Loucy (cell line): ENCODE measurements around the gene RGR.

Experiments used
- H2AFZ ChIP-seq: fragments of 200-600 bp; sonication (generic); 2 replicates; pipeline ENCODE4 v1.6.0; 2016; ENCODE audit warnings: antibody characterized with exemption, mild to moderate bottlenecking, low read length, moderate library complexity
- H3F3A ChIP-seq: fragments of 200-600 bp; 2 replicates; pipeline ENCODE4 v1.6.0; 2016; ENCODE audit warnings: antibody characterized with exemption, low read depth, mild to moderate bottlenecking
- H3K27me3 ChIP-seq: fragments of 200-600 bp; sonication (generic); 2 replicates; pipeline ENCODE4 v1.6.1; 2014; ENCODE audit warnings: low read length, mild to moderate bottlenecking; ENCODE audit not compliant: insufficient read depth, poor library complexity, severe bottlenecking
- H3K36me3 ChIP-seq: fragments of 200-600 bp; sonication (generic); 2 replicates; pipeline ENCODE4 v1.6.1; 2016; ENCODE audit warnings: low read length; ENCODE audit not compliant: insufficient read depth
- H3K4me1 ChIP-seq: fragments of 200-600 bp; sonication (generic); 2 replicates; pipeline ENCODE4 v1.5.1; 2014; ENCODE audit warnings: low read length, mild to moderate bottlenecking; ENCODE audit not compliant: insufficient read depth, poor library complexity, severe bottlenecking
- H3K4me2 ChIP-seq: fragments of 200-600 bp; sonication (generic); 2 replicates; pipeline ENCODE4 v1.6.0; 2014; ENCODE audit warnings: antibody characterized with exemption, low read length, low read depth, mild to moderate bottlenecking; ENCODE audit not compliant: poor library complexity, severe bottlenecking
- H3K4me3 ChIP-seq: fragments of 200-600 bp; sonication (generic); 2 replicates; pipeline ENCODE4 v1.5.1; 2014; ENCODE audit warnings: low read length, mild to moderate bottlenecking, mixed read lengths; ENCODE audit not compliant: poor library complexity, severe bottlenecking
- H3K79me2 ChIP-seq: fragments of 200-600 bp; sonication (generic); 2 replicates; pipeline ENCODE4 v1.6.1; 2014; ENCODE audit warnings: low read length; ENCODE audit not compliant: insufficient read depth
- H3K9ac ChIP-seq: fragments of 200-600 bp; sonication (generic); 2 replicates; pipeline ENCODE4 v1.6.0; 2014; ENCODE audit warnings: mild to moderate bottlenecking, low read depth, low read length, moderate library complexity; ENCODE audit not compliant: poor library complexity, severe bottlenecking
- H3K9me2 ChIP-seq: fragments of 200-600 bp; sonication (generic); replicated peaks from 2 replicates; pipeline ENCODE4 v1.6.1; 2016; ENCODE audit warnings: low read depth, low read length, mixed read lengths
- H3K9me3 ChIP-seq: fragments of 200-600 bp; sonication (generic); 2 replicates; pipeline ENCODE4 v1.6.1; 2014; ENCODE audit warnings: mild to moderate bottlenecking, antibody characterized with exemption, low read length, low read depth; ENCODE audit not compliant: insufficient read depth
- H4K20me1 ChIP-seq: fragments of 200-600 bp; sonication (generic); 2 replicates; pipeline ENCODE4 v1.6.0; 2014; ENCODE audit warnings: antibody characterized with exemption, low read length, mild to moderate bottlenecking; ENCODE audit not compliant: insufficient read depth, poor library complexity, severe bottlenecking
- EZH2phosphoT487 ChIP-seq: fragments of 200-600 bp; IDR thresholded peaks from 2 replicates; pipeline ENCODE4 v1.6.1; 2018; ENCODE audit warnings: antibody characterized with exemption, mild to moderate bottlenecking, moderate library complexity, borderline replicate concordance
- TF ChIP-seq, protein P1 (sequence below): fragments of 200-600 bp; sonication (generic); conservative IDR thresholded peaks from 2 replicates; pipeline ENCODE4 v1.5.1; 2014; ENCODE audit warnings: mild to moderate bottlenecking, antibody characterized with exemption, low read length

Gene RGR

DNA sequence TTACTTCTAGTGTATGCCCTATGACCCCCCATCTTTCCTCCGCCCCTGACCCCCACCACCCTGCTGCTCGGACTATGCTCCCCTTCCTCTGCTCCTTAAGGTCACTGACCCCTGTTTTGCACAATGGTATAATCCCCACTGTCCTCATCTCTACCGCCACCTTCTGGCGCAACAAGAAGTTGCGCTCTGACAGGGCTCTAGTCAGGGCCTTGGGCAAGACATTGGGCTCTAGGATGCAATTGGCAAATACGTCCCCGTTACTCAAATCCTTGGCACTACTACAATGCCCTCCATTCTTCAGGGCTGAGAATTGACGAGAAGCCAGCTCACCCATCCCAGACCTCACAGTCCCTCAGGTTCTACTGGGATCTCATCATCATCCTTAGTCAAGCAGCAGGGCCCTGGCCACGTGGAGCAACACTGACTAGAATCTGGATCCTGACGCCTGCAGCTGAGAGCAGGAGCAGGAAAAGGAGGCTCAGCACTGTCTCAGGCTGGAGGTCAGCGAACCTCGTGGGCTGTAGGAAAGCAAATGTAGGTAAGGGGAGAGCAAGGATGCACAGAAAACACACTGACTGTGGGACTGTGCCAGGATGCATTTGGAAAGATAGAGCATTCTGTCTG is 30.1 kb upstream of the RGR start:
- Histone ChIP-seq H3K9me2 (no peaks in the 10 kb centered on the region), H3K36me3 (no peaks in the 10 kb centered on the region), H4K20me1 (no peaks in the 10 kb centered on the region), H3K27me3 (no peaks in the 10 kb centered on the region), H3K9ac (no peak overlapping the region), H3F3A (no peaks in the 10 kb centered on the region), H2AFZ (no peak overlapping the region), H3K79me2 (no peaks in the 10 kb centered on the region), H3K4me2 (no peak overlapping the region), H3K4me3 (no peak overlapping the region), H3K4me1 (no peaks in the 10 kb centered on the region), H3K9me3 (no peaks in the 10 kb centered on the region)
- TF ChIP-seq, protein P1, sequence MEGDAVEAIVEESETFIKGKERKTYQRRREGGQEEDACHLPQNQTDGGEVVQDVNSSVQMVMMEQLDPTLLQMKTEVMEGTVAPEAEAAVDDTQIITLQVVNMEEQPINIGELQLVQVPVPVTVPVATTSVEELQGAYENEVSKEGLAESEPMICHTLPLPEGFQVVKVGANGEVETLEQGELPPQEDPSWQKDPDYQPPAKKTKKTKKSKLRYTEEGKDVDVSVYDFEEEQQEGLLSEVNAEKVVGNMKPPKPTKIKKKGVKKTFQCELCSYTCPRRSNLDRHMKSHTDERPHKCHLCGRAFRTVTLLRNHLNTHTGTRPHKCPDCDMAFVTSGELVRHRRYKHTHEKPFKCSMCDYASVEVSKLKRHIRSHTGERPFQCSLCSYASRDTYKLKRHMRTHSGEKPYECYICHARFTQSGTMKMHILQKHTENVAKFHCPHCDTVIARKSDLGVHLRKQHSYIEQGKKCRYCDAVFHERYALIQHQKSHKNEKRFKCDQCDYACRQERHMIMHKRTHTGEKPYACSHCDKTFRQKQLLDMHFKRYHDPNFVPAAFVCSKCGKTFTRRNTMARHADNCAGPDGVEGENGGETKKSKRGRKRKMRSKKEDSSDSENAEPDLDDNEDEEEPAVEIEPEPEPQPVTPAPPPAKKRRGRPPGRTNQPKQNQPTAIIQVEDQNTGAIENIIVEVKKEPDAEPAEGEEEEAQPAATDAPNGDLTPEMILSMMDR = peak; percentile 58
- no peak for TF ChIP-seq EZH2phosphoT487

DNA sequence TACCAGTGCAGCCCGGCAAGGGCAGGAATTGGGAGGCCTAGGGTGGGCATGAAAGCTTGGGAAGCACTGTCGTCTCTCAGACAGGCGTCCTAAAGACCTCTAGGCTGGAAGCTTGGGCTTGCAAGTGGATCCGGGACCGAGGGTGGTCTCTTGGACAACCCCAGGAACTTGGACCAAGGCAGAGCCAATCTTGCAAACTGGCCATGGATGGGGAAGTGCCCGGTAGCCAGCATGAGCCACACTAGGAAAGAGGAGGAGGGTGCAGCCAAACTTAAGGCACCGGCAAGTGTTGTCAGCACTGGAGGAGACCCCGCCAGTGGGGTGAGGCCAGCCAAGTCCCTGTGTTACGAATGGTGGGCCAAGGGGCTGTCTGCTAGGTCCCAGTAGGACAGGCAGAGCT is 28.0 kb upstream of the RGR start:
- H4K20me1 ChIP-seq = no peaks in the 10 kb centered on the region

DNA sequence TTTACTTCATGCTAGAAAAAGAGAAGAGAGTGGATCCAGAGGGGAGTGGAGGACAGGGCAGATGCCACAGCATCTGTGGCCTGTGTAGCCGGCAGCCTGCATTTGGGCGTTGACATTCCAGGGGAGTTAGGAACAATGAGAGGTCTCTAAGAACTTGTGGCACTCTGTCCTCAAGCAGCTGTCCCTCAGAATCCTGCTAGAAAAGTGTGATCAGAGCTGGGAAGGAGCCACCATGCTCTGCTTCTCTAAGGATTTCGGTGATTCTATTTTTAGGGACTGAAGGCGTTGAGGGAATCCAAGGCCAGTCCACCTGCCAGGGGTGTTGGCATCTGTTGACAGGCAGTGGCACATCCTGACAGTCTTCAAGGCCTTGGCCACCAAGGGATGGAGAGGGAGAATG is 27.1 kb upstream of the RGR start:
- TF ChIP-seq, protein P1 = no peak
- no peak for TF ChIP-seq EZH2phosphoT487
- no peaks in the 10 kb centered on the region for H3K36me3 ChIP-seq
- no peaks in the 10 kb centered on the region for H3K9me3 ChIP-seq
- no peaks in the 10 kb centered on the region for H3F3A ChIP-seq
- H3K27me3 ChIP-seq = no peaks in the 10 kb centered on the region
- H3K9me2 ChIP-seq = no peaks in the 10 kb centered on the region
- H3K79me2 ChIP-seq = no peaks in the 10 kb centered on the region
- no peaks in the 10 kb centered on the region for H4K20me1 ChIP-seq
- no peak overlapping the region for H3K4me2 ChIP-seq
- no peaks in the 10 kb centered on the region for H3K4me1 ChIP-seq
- no peak overlapping the region for H3K9ac ChIP-seq
- H2AFZ ChIP-seq = no peak overlapping the region
- no peak overlapping the region for H3K4me3 ChIP-seq

More for the DNA sequence above, 28.0 kb upstream of the RGR start:
- Histone ChIP-seq H3F3A (no peaks in the 10 kb centered on the region), H3K9me2 (no peaks in the 10 kb centered on the region), H3K27me3 (no peaks in the 10 kb centered on the region), H3K36me3 (no peaks in the 10 kb centered on the region), H3K9me3 (no peaks in the 10 kb centered on the region), H3K4me2 (no peak overlapping the region), H3K4me3 (no peak overlapping the region), H2AFZ (no peak overlapping the region), H3K4me1 (no peaks in the 10 kb centered on the region), H3K9ac (no peak overlapping the region), H3K79me2 (no peaks in the 10 kb centered on the region)
- TF ChIP-seq EZH2phosphoT487 = no peak
- TF ChIP-seq, protein P1 = no peak
